Thoracic aorta (tissue), 2 donors: Measurements from ENCODE around the gene PPARG. TPM values are rescaled to one million over a fixed set of nuclear protein-coding genes. Genes with fewer than 3 reads are reported as not detected.

ENCODE experiments used
- ATAC-seq: fragments of 150-250 bp; one replicate; pipeline ENCODE4 v1.8.0; 2017; ENCODE audit warnings: low read depth; ENCODE audit not compliant: insufficient number of reproducible peaks, low FRiP score
- DNase-seq: peaks from one replicate; pipeline ENCODE4 v3.0.0-alpha.2; 2020; ENCODE audit warnings: low spot score
- H3K27ac ChIP-seq, 2 donors: fragments of 200-600 bp; sonication (generic); 1 replicate in 1 of 2; 2 replicates in 1 of 2; pipeline ENCODE4 v1.5.1; 2016; ENCODE audit warnings: mild to moderate bottlenecking in 2 of 2, moderate library complexity in 2 of 2
- H3K27me3 ChIP-seq: fragments of 200-600 bp; sonication (generic); replicated peaks from 2 replicates; pipeline ENCODE4 v1.6.0; 2016; ENCODE audit warnings: mild to moderate bottlenecking; ENCODE audit not compliant: insufficient read depth
- H3K36me3 ChIP-seq: fragments of 200-600 bp; sonication (generic); one replicate; pipeline ENCODE4 v1.5.1; 2016
- H3K4me1 ChIP-seq, 2 donors: fragments of 200-600 bp; sonication (generic); 1 replicate in 1 of 2; 2 replicates in 1 of 2; pipeline versions ENCODE4 v1.5.1 to v1.6.0; 2016; ENCODE audit warnings: low read depth in 2 of 2, mild to moderate bottlenecking in 1 of 2; ENCODE audit not compliant: control insufficient read depth in 1 of 2
- H3K4me3 ChIP-seq: fragments of 200-600 bp; sonication (generic); 2 replicates; pipeline ENCODE4 v1.5.1; 2016; ENCODE audit warnings: mild to moderate bottlenecking
- H3K9me3 ChIP-seq: fragments of 200-600 bp; sonication (generic); 2 replicates; pipeline ENCODE4 v1.5.1; 2016
- CTCF ChIP-seq: fragments of 200-600 bp; sonication (generic); IDR thresholded peaks from one replicate; pipeline ENCODE4 v1.5.1; 2019; ENCODE audit warnings: antibody characterized with exemption
- total RNA-seq, 2 donors: library from RNA; depleted of rRNA; stranded (reverse); fragments of >200 nt; gene quantifications; one replicate each; pipeline versions ENCODE4 v1.1.0 to v1.2.3, GENCODE V29; 2016

The PPARG gene
- total RNA-seq, 2 donors from 2014 or later: 8.5 to 13.1 TPM

- H3K27me3 ChIP-seq: no peaks in the 10 kb centered on the region
- ATAC-seq (no peak), DNase-seq (no peak)
- H3K4me3 ChIP-seq: no peak overlapping the region
- no peaks in the 10 kb centered on the region for H3K36me3 ChIP-seq
- H3K9me3 ChIP-seq: no peaks in the 10 kb centered on the region
- no peak for TF ChIP-seq CTCF
- no peak overlapping the region for H3K27ac ChIP-seq
- no peaks in the 10 kb centered on the region for H3K4me1 ChIP-seq
Measured at GRCh38 chr3:12393894-12394293, 105.0 kb downstream of the PPARG start.

DNA sequence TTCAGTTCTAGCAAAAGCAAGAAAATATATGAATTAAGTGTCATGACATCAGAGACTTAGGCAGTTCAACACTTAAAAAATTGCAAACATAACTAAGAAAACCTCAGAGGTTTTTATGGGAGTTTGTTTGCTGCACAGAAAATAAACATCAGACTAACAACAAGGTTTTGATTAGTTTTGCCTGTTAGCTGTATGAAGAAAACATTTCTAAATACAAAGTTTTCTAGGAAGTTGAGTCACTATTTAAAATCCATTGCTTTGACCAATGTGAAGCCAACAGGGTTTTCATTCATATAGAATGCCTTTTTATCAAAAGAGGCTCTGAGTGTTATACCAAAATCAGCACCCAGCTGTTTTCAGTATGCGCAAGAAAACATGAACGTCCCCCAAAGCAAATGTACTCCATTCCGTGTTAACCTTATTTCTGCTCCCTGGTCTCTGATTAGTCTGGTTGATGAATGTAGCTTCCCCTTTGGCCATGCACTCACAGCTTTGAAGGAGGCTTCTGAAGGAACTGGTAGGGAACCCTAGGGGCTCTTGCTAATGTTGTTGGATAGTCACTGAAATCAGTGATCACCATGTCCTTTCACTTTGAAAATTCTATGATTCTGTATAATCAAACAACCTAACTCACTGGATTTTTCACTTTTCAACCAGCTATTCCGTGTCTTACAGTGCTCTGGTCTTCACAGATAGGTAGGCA, 105.8 kb downstream of the PPARG start:
- TF ChIP-seq CTCF: no peak
- Histone ChIP-seq H3K36me3 (no peaks in the 10 kb centered on the region), H3K9me3 (no peaks in the 10 kb centered on the region), H3K4me1 (no peaks in the 10 kb centered on the region), H3K27me3 (no peaks in the 10 kb centered on the region), H3K27ac (no peak overlapping the region), H3K4me3 (no peak overlapping the region)
- no peak for ATAC-seq
- DNase-seq: no peak

GRCh38 chr3:12395349-12396012, 106.6 kb downstream of the PPARG start:
- Histone ChIP-seq H3K36me3 (no peaks in the 10 kb centered on the region), H3K27ac (no peak overlapping the region), H3K9me3 (no peaks in the 10 kb centered on the region), H3K4me1 (no peaks in the 10 kb centered on the region), H3K27me3 (no peaks in the 10 kb centered on the region), H3K4me3 (no peak overlapping the region)
- no peak for DNase-seq
- ATAC-seq: no peak
- no peak for TF ChIP-seq CTCF

DNA sequence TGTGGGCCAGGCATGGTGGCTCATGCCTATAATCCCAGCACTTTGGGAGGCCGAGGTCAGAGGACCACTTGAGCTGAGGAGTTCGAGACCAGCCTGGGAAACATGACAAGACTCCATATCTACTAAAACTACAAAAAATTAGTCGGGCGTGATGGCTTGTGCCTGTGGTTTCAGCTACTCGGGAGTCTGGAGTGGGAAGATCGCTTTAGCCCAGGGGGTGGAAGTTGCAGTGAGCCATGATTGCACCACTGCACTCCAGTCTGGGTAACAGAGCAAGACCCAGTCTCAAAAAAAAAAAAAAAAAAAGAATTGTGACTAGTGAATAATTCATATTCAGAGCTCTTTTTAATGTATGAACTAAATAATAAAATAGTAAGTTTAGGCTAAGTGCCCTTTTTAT, 107.6 kb downstream of the PPARG start:
- Histone ChIP-seq H3K27ac (no peak overlapping the region), H3K9me3 (no peaks in the 10 kb centered on the region), H3K27me3 (no peaks in the 10 kb centered on the region), H3K36me3 (no peaks in the 10 kb centered on the region), H3K4me1 (no peaks in the 10 kb centered on the region), H3K4me3 (no peak overlapping the region)
- DNase-seq (no peak), ATAC-seq (no peak)
- no peak for TF ChIP-seq CTCF

GRCh38 chr3:12399226-12399625, 110.4 kb downstream of the PPARG start:
- no peak for DNase-seq
- TF ChIP-seq CTCF: no peak
- Histone ChIP-seq H3K4me1 (no peaks in the 10 kb centered on the region), H3K9me3 (no peaks in the 10 kb centered on the region), H3K27me3 (no peaks in the 10 kb centered on the region), H3K4me3 (no peak overlapping the region), H3K27ac (no peak overlapping the region), H3K36me3 (no peaks in the 10 kb centered on the region)
- ATAC-seq: no peak
